Hematopoietic multipotent progenitor cell (in vitro differentiated cells): ENCODE data around the gene CAPN5. TPM values are rescaled to one million over a fixed set of nuclear protein-coding genes. Genes with fewer than 3 reads are reported as not detected.
"Not testable (repeated sequence)": the region's sequence is repeated elsewhere in the genome, so short reads cannot be mapped to it uniquely, and the experiment has no call there.

ENCODE experiments used
- DNase-seq, 3 donors: peaks; one replicate each; pipeline ENCODE4 v3.0.0-alpha.2; 2011 to 2015; ENCODE audit warnings: low read depth in 2 of 3, low spot score in 2 of 3
- total RNA-seq: library from RNA; depleted of rRNA; stranded (reverse); fragments of >200 nt; gene quantifications from one replicate; pipeline ENCODE4 v1.2.3, GENCODE V29; 2012

CAPN5 gene
- total RNA-seq, 1 donor: 1.3 TPM

GRCh38 chr11:77042111-77042726 lies 24.6 kb upstream of the CAPN5 start:
- no peak for DNase-seq

GRCh38 chr11:77044356-77044755 lies 22.4 kb upstream of the CAPN5 start:
- no peak for DNase-seq

- DNase-seq: no peak
These were observed 21.9 kb upstream of the CAPN5 start for GRCh38 chr11:77044886-77045285.

GRCh38 chr11:77046060-77046501 lies 20.7 kb upstream of the CAPN5 start:
- peak; percentile 31 to 60 (median 50) for DNase-seq

GRCh38 chr11:77047007-77047927 lies 19.5 kb upstream of the CAPN5 start:
- DNase-seq: peak; percentile 77 to 98 (median 93)

- DNase-seq: not testable (repeated sequence)
These were observed 18.8 kb upstream of the CAPN5 start for GRCh38 chr11:77047928-77048446.

GRCh38 chr11:77049026-77049425 lies 17.7 kb upstream of the CAPN5 start:
- DNase-seq: no peak

GRCh38 chr11:77051511-77051910 lies 15.3 kb upstream of the CAPN5 start:
- no peak for DNase-seq

- DNase-seq: no peak
These were observed 14.3 kb upstream of the CAPN5 start for GRCh38 chr11:77052518-77052917.

GRCh38 chr11:77053217-77054015 lies 13.4 kb upstream of the CAPN5 start:
- DNase-seq: no peak

- no peak for DNase-seq
These were observed 12.7 kb upstream of the CAPN5 start for GRCh38 chr11:77054084-77054483.

- DNase-seq: no peak
These were observed 11.6 kb upstream of the CAPN5 start for GRCh38 chr11:77055101-77055561.

- DNase-seq: no peak
These were observed 10.9 kb upstream of the CAPN5 start for GRCh38 chr11:77055913-77056312.

GRCh38 chr11:77056814-77057402 lies 9.9 kb upstream of the CAPN5 start:
- DNase-seq: no peak

GRCh38 chr11:77057938-77058474 lies 8.8 kb upstream of the CAPN5 start:
- no peak for DNase-seq

GRCh38 chr11:77058900-77059299 lies 7.9 kb upstream of the CAPN5 start:
- no peak for DNase-seq

- DNase-seq: no peak
These were observed 7.0 kb upstream of the CAPN5 start for GRCh38 chr11:77059806-77060205.

GRCh38 chr11:77060234-77060633 lies 6.5 kb upstream of the CAPN5 start:
- no peak for DNase-seq

- DNase-seq: not testable (repeated sequence)
These were observed 5.5 kb upstream of the CAPN5 start for GRCh38 chr11:77061258-77061657.

GRCh38 chr11:77062924-77063323 lies 3.8 kb upstream of the CAPN5 start:
- DNase-seq: no peak
